HG03354 (cell line): ENCODE data around the gene TBC1D5.
"Not testable (repeated sequence)": the region's sequence is repeated elsewhere in the genome, so short reads cannot be mapped to it uniquely, and the experiment has no call there.

Experiments
- ATAC-seq: cut with Tn5 transposase; IDR thresholded peaks from one replicate; pipeline ENCODE4 v1.9.1; 2021; ENCODE audit warnings: mild to moderate bottlenecking; ENCODE audit not compliant: unreplicated experiment, poor library complexity, severe bottlenecking

The TBC1D5 gene

GRCh38 chr3:17749705-17750293, 7.4 kb upstream of the TBC1D5 start:
- peak; percentile 37 for ATAC-seq

- ATAC-seq: peak; percentile 51
Observed at GRCh38 chr3:17749281-17749680, 6.8 kb upstream of the TBC1D5 start.

GRCh38 chr3:17747890-17748247, 5.4 kb upstream of the TBC1D5 start:
- no peak for ATAC-seq

GRCh38 chr3:17747174-17747889, 4.9 kb upstream of the TBC1D5 start:
- peak; percentile 68 for ATAC-seq

- no peak for ATAC-seq
Observed at GRCh38 chr3:17745894-17746293, 3.5 kb upstream of the TBC1D5 start.

- no peak for ATAC-seq
Observed at GRCh38 chr3:17745301-17745700, 2.9 kb upstream of the TBC1D5 start.

GRCh38 chr3:17744693-17745092, 2.3 kb upstream of the TBC1D5 start:
- no peak for ATAC-seq

- ATAC-seq: no peak
Observed at GRCh38 chr3:17743658-17743995, 1.2 kb upstream of the TBC1D5 start.

- peak; percentile 6 for ATAC-seq
Observed at GRCh38 chr3:17742880-17743657, 638 bp upstream of the TBC1D5 start.

- ATAC-seq: no peak
Observed at GRCh38 chr3:17741621-17742101, 770 bp downstream of the TBC1D5 start.

GRCh38 chr3:17740721-17741141, 1.7 kb downstream of the TBC1D5 start:
- ATAC-seq: no peak

GRCh38 chr3:17738921-17739320, 3.5 kb downstream of the TBC1D5 start:
- no peak for ATAC-seq

- ATAC-seq: no peak
Observed at GRCh38 chr3:17738219-17738618, 4.2 kb downstream of the TBC1D5 start.

GRCh38 chr3:17737591-17737990, 4.8 kb downstream of the TBC1D5 start:
- ATAC-seq: no peak

GRCh38 chr3:17735362-17735761, 7.1 kb downstream of the TBC1D5 start:
- not testable (repeated sequence) for ATAC-seq

- no peak for ATAC-seq
Observed at GRCh38 chr3:17733768-17734167, 8.7 kb downstream of the TBC1D5 start.

- ATAC-seq: no peak
Observed at GRCh38 chr3:17733215-17733614, 9.2 kb downstream of the TBC1D5 start.

GRCh38 chr3:17730318-17730967, 12.0 kb downstream of the TBC1D5 start:
- no peak for ATAC-seq

- no peak for ATAC-seq
Observed at GRCh38 chr3:17726313-17726712, 16.1 kb downstream of the TBC1D5 start.

- ATAC-seq: not testable (repeated sequence)
Observed at GRCh38 chr3:17725844-17726243, 16.6 kb downstream of the TBC1D5 start.
